Measurements from ENCODE around the gene PRKAR1A.

The PRKAR1A gene

DNA sequence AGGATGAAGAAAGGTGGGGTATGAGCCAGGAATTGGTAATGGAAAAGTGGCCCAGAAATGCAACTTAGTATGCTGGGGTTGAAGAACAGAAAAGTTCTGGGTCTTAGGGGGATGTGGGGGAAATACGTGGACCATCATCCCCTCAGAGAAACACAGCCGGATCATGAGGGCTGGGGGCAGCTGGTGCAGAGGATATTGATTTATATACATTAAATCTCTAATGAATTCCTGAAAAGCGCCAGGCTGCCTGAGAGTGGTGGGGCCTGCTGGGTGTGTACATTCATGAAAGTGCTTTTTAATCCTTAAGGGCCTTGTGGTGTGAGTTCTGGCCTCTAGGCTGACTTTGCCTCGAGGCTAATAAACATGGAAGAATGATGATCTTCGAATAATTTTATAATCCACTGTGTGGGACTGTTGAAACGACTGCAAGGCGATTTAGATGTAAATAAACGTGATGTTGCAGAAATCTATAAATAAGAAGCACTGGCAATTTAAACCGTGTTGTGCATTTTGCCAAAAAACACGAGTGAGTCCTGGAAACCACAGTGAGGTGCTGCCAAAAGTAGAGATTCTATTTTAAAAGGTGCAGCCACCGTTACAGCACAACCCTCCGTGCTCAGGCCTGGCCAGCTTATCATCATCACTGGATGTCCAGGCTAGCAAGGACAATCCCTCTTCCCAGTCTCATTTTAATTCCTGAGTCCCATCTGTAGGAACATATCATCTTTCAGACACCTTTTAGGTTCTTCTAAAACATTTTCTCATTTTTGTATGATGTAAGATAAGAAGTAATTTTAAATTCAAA, 32.1 kb downstream of the PRKAR1A start:
- DNase-seq: no peak

DNA sequence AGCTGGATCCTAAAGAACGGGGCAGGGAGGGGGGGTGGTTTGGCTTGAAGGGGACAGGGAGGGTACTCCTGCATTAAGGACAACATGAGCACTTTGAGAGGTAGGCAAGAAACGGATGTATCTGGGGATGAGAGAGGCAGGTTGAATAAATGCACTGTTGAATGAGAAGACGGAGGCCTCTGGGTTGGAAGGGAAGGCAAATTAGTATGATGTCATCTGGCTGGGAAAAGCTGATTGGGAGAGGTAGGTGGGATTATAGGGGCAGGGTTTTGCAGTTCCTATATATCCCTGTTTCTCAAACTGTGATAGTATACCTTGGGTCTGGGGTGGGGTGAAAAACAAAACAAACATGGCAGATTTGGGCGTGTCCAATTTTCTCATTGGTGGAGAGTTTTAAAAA, 44.3 kb downstream of the PRKAR1A start:
- no peak for DNase-seq

DNA sequence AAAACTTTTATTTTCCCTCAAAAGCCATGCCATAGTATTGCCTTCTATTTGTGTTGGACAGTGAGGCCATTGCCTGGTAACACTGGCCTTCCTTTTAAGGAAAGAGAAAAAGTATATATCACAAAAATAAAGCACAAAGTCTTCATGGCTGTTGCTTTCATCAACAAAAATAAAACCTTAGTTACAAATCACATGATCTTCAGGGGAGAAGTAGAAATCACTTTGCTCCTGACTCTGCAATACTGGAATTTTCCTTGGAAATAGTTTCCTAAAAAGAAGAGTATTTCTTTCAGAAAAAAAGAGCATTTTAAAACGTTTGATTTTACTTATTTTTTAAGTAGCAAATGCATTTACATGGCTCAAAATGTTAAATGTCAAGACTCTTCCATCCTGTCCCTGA, 47.1 kb downstream of the PRKAR1A start:
- no peak for DNase-seq

DNA sequence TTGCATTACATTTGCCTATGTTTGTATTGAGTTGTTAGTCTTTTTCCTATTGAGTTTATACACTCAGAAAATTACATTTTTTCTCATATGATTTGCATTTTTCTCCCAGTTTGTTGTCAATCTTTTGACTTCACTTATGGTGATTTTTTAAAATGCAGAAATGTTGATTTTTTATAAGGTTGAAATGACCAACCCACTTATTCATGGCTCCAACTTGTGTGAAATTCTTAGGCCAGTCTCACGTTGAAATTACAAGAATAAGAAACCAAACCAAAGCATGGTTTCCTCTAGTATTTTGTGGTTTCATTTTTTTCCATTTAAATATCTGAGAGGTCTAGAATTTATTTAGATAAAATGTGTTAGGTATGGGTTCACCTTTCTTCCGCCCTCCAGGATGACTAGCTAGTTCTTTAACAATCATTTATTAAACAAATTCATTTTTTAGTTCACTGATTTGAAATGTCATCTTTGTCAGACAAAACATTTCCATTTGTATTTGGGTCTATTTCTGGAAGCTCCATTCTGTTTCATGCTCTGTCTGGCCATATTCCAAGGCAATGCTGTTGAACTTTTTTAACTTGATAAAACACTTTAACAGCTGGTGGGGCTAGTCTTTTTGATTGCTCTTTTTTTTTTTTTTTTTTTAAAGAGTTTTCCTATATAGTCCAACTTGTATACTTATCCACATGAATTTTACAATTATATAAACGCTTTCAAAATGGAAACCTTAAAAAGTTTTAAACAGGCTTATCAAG, 48.9 kb downstream of the PRKAR1A start:
- DNase-seq: no peak

DNA sequence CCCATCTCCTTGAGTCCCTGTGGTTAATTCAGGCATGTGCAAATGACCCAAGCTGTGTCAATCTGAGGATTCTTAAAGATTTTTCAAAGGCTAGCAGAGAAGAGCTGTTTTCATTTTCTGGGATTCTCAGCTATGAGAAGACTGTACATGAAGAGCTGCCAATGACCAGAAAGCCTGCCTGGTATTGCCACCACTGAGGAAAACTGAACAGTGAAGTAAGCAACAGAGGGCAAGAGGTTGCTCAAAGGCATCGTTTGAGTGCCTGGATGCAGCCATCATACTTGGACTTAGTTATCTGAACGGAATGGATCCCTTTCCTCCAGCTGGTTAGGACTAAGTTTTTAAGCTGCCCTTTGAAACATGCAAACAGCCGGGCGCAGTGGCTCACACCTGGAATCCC, 50.5 kb downstream of the PRKAR1A start:
- no peak for DNase-seq

DNA sequence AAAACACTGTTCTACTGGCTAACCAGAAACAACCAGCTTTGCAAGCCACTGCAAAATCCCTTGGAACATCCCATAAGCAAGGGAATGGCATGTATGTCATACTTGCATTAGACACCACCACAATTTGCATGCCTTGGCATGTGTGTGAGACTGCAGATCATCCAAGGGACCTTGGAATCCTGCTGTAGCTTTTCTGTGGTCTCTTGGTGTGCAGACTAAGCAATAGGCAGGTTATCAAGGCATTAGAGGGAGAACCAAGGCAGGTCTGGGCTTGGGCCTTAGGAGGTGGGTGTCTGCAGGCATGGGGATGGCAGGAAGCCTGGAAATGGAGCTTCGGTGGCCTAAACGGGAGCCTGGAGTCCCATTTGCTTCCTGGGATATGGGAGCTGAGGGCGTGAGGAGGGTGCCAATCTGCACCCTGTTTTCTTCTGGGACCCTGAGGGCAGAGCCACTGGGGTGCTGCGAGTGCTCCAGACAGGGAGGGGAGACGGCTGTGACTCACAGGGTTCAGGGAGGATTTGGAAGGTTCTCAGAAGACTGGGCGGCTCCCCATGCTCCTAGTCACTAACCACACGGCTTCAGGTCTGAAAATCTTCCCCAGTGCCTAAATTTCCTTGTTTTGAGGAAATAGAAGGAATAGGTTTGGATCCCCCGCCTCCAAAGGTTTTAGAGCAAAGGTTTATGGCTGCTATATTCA, 52.3 kb downstream of the PRKAR1A start:
- no peak for DNase-seq

DNA sequence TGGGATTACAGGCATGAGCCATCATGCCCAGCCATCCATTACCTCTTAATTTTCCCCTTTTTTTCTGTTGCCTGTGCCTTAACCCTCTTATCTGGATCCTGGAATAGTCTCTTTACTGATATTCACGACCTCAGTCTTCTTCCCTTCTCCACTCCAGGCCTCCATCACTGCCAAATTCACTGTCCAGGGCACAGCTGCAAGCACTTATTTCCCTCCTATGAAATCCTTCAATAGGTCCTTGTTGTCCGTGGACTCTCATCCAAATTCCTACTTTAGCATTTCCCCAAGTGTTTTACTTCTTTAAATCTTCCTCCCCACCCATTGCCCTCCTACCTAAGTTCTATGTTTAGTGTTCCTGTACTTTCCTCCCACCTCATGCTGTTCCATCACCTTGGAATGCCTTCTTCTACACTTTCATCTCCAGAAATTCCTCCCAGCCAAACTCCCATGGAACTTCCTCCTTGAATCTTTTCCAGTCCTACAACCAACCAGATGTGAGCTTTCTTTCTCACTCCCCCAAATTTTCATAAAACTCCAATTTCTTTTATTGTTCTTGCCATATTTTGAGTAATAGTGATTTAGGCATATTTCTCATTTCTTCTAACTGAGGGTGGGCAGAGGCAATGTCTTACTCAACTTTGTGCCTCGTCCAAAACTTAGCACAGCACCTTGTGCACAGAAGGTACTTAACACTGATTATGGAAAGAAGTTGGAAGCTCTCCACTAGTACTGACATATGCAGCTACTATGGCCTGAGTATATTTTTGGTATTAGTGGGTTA, 53.6 kb downstream of the PRKAR1A start:
- no peak for DNase-seq

DNA sequence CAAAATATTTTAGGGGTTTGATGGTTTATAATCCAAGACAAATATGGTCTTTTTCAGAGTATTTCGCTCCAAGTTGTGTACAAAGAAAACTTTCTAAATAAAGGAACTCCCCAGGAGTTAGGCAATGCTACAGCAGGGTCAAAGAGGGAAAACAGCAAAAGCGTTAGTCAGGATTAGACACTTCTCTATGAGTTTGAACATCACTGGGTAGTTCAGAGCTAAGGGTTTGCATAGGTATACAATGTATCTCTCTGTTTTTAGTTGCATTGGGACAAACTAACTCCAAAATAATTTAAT, 54.2 kb downstream of the PRKAR1A start:
- no peak for DNase-seq

DNA sequence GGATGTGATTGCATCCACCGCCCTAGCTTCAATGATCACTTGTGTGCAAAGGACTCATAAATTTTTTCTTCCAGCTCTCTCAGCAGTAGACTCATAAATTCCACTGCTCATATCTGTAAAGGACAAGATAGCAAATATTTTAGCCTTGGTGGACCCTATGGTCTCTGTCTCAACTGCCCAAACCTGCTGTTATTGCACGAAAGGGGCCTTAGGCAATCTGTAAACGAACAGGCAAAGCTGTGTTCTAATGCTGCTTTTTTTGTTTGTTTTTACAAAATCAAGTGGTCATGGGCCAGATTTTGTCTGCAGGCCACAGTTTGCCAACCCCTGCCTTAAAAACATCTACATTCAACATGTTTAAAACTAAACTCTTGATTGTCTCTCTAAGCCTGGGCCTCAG, 54.8 kb downstream of the PRKAR1A start:
- no peak for DNase-seq

DNA sequence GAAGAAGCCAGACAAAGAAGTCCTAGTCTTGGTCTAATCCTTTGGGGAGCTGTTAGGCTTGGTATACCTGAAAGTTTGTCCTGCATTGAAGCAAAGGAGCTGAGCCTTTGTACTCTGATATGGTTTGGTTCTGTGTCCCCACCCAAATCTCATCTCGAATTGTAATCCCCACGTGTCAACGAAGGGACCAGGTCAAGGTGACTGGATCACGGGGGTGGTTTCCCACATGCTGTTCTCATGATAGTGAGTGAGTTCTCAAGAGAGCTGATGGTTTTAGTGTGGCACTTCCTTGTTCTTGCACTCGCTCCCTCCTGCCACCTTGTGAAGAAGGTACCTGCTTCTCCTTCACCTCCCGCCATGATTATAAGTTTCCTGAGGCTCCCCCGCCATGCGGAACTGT, 55.4 kb downstream of the PRKAR1A start:
- no peak for DNase-seq

DNA sequence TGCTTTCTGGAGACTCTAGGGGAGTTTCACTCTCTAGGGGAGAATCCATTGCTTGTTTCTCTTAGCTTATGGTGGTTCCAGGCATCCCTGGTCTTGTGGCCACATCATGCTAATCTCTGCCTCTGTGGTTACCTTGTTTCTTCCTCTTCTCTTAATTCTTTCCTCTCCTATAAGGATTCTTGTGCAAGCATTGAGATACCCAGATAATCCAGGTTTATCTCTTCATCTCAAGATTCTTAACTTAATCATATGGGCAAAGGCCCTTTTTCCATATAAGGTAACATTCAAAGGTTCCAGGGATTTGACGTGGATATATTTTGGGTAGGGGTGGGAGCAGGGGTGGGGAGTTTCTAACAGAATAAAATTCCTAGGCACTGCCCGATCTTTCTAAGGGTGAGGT, 56.4 kb downstream of the PRKAR1A start:
- no peak for DNase-seq

DNA sequence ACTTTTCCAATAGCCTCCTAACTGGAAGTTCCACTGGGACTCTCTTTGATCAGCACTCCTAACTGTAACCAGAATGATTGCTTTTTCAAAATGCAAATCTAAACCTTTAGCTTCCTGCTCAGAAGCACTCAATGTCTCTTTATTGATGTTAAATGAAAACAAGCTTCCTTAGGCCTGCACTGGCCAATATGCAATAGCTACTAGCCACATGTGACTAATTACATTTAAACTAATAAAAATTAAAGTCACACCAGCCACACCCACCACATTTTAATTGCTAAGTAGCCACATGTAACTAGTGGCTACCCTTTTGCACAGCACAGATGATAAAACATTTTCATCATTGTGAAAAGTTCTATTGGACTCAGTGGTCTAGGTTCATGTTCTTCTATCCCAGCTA, 57.1 kb downstream of the PRKAR1A start:
- no peak for DNase-seq

DNA sequence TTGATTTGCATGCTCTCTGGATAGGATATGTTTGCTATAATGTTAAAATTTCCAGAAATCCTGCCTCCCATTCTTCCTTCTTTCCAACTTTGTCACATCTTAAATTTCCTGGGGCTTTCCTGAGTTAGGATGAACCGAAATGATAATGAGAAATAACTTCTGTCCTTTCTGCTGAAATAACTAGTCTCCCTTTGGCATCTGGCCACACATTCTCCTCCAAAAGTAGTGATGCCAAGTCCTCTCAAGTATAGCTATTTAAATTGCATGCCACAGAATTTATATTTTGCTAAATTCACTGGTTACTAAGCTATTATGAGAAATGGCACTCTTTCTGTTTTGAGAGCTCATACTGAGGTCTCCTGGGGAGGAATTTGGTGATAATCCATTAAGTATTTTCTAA, 58.3 kb downstream of the PRKAR1A start:
- DNase-seq: no peak

DNA sequence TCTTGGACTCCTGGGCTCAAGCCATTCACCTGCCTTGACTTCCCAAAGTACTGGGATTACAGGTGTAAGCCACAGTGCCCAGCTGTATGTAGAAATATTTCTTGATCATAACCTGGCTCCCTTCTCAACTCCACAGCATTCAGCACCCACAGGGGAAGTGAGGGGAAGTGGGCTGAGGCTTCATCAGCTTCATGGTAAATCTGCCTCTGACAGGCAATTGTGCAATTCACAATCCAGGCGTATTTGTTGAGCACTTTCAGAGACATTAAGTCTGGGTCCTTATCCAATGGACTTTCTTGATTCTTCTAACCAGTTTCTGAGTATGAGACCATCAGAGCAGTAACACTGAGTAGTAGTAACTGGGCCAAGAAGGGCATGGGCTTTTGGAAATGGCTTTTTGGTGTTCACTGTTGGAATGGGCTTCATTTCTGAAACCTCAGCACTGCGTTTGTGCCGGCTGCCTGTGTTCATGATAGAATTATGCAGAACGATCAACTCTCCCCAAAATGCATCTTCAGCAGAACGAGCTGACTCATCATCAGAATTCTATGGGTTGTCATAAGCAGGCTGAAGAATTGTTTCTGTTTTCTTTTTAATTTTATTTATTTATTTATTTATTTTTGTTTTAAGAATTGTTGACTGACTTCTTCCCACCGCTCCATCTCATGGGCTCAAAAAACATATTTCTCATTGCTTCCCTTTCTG, 60.1 kb downstream of the PRKAR1A start:
- DNase-seq: no peak

DNA sequence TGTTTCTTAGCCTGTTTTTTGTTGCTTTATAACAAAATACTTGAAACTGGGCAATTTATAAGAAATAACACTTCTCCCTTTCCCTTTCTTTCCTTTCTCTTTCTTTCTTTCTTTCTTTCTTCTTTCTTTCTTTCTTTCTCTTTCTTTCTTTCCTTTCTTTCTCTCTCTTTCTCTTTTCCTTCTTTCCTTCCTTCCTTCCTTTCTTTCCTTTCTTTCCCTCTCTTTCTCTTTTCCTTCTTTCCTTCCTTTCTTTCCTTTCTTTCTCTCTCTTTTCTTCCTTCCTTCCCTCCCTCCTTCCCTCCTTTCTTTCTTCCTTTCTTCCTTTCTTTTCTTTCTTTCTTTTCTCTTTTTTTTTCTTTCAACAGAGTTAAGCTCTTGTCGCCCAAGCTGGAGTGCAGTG, 61.1 kb downstream of the PRKAR1A start:
- no peak for DNase-seq

DNA sequence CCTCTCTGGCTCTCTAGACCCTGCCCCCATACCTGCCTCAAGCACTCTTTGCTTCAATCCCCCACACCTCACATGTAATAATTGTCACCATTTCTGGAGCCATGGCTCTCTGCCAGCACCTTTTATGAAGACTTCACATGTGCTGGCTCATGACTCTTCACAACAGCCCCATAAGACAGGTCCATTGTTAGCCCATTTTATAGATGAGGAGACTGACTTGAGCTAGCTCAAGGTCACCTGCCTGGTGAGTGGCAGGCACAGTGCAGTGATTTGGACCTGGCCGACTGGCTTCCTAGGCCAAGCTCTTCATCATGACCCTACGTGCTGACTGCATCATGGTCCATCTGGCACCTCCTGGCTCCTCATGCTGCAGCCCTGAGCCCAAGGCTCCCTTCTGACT, 63.9 kb downstream of the PRKAR1A start:
- no peak for DNase-seq

DNA sequence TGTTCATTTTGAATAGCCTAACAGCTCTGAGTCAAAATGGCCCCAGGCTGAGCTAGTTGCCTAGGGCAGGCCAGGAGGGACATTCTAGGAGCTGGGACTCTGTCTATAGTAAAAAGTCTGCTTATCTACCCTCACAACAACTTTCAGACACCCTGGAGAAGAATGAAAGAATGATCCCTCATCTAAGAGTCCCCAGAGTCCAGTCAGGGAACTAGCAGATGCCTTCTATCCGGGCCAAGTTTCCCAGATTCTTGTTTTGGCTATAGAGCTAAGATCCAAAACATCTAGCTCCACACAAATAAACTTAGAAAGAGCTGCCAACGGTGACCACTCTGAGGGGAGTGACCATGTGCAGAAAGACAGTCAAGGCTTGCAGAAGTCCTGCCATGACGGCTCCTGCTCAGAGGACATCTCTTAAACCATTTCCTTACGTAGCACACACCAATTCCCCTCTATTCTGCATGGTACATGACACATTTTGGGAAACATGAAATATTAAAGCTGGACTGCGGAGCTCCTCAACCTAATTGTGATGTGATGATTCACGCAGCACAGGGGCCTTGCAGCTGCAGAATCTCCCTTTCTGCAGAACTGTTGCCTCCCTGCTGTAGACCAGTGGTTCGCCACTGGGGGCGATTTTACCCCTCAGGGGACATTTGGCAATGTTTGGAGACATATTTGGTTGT, 64.7 kb downstream of the PRKAR1A start:
- DNase-seq: no peak

DNA sequence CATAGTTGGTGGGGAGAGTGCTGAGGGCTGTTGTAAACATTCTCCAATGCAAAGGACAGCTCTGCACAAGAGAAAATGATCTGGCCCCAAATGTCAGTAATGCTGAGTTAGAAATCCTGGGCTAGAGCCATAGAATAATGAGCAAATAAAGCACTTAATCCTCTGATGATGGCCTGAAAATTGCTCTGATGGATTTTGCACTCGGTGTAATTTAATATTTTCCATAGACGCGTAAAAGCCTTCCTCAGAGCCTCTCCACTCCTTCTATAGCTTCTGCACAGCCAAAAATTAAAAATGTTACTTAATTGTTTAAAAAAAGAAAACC, 65.2 kb downstream of the PRKAR1A start:
- DNase-seq: no peak

DNA sequence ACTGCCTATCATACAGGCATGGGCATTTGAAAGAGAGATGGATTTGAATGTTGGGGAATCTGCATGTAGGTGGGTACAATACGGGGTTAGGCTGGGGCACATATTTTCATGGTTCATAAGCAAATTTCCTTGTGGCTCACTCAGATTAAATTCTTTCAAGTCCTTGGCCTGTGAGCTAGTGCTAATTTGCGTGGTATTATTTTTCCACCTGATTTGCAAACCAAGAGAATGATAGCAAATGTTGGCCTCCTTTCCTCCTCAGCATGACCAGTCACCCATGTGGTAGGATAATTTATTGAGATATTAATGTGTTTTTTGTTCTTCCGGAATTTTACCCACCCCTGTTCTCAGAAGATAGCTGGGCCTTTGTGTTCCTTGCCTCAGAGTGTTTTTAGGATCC, 66.0 kb downstream of the PRKAR1A start:
- no peak for DNase-seq

DNA sequence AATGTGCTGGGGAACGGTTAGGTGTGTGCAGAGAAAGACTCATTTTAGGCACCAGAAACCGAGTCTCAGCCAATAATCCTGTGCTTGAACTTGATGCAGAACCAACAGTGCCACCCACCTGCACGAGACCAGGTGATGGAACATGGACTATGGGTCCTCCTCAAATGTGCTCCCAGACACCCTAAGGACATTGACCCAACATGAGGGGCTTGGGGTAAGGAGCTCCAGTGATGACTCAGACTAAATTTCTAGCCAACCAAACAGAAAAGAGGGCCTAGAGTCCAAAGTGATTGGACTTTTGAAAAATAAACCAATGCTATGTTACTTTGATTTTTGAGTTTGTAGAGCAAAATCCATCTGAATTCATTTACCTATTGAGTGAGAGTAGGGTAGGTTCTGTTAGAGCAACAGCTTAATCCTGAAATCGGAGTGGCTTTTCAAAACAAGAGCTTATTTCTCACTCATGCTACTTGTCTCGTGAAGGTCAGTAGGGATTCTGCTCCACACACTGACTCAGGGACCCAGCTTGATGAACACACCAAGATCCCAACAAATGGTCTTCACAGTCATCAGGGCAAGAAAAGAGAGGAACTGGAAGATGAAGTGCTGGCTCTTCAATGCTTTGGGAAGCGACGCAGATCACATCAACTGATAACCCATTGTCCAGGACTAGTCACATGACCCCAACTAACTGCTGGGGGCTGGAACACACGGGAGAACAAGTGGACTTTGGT, 67.1 kb downstream of the PRKAR1A start:
- DNase-seq: no peak

DNA sequence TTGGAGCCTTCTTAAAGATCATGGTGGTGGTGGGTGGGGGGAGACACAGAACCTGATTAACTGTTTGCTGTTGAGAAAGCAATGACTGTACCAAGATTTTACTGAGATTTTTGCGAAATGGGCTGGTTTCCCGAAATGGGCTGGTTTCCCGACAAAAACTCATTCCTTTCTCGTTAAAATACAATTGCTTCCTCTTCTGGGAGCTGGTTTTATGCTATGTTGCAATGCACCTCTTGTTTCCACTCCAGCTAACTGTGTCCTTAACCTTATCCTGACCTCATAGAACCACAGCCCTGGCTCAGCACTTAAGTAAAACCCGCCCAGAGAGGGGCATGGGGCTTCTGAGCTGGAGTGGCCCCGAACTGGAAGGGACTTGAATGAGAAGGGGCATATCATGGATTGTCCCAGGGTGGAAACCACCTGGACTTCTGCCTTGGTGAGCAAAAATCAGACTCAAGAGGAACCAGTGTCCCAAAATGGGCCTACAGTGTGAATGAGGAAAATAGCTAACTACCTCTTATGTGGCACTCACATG, 68.1 kb downstream of the PRKAR1A start:
- DNase-seq: no peak
